Breast epithelium (tissue), 3 donors: ENCODE measurements around the gene GRXCR2.

Source experiments
- POLR2AphosphoS5 ChIP-seq, 3 donors: sonication (generic); formaldehyde crosslinking; IDR thresholded peaks; one replicate each; pipeline ENCODE4 v1.6.1; 2017; ENCODE audit warnings: antibody characterized with exemption in 3 of 3
- TF ChIP-seq, protein P1 (sequence below), 3 donors: fragments of 450-650 bp; IDR thresholded peaks; one replicate each; pipeline ENCODE4 v1.5.1; 2016 to 2017; ENCODE audit warnings: antibody characterized with exemption in 3 of 3, mild to moderate bottlenecking in 3 of 3, moderate library complexity in 3 of 3

DNA sequence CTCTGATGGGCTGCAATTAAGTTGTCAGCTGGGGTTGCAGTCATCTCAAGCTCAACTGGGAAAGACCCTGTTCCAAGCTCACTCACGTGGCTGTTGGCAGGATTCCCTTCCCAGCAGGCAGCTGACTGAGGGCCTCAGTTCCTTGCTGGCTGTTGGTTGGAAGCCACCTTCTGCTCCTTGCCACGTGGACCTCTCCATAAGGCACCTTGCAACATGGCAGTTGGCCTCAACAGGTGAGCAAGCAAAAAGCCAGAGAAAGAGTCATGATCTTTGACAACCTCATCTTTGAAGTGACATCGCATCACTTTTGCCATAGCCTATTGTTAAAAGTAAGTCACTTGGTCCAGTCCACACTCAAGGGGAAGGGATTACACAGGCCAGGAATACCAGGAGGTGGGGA lies 19.8 kb downstream of the GRXCR2 start:
- TF ChIP-seq, protein P1, sequence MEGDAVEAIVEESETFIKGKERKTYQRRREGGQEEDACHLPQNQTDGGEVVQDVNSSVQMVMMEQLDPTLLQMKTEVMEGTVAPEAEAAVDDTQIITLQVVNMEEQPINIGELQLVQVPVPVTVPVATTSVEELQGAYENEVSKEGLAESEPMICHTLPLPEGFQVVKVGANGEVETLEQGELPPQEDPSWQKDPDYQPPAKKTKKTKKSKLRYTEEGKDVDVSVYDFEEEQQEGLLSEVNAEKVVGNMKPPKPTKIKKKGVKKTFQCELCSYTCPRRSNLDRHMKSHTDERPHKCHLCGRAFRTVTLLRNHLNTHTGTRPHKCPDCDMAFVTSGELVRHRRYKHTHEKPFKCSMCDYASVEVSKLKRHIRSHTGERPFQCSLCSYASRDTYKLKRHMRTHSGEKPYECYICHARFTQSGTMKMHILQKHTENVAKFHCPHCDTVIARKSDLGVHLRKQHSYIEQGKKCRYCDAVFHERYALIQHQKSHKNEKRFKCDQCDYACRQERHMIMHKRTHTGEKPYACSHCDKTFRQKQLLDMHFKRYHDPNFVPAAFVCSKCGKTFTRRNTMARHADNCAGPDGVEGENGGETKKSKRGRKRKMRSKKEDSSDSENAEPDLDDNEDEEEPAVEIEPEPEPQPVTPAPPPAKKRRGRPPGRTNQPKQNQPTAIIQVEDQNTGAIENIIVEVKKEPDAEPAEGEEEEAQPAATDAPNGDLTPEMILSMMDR (IDR thresholded peaks at IDR 0.05), result no peak
- TF ChIP-seq POLR2AphosphoS5 (IDR thresholded peaks at IDR 0.05), result no peak
